H9 (cell line): ENCODE measurements around the gene KRT74. TPM values are rescaled to one million over a fixed set of nuclear protein-coding genes. Genes with fewer than 3 reads are reported as not detected.
A peak's percentile ranks its signal among the peaks of the same experiment; 100 is the strongest.

Experiments used
- DNase-seq: peaks from one replicate; pipeline ENCODE4 v3.0.0-alpha.2; 2017
- H2AFZ ChIP-seq: one replicate; pipeline ENCODE4 v1.6.1; 2013; ENCODE audit warnings: mild to moderate bottlenecking, low read length, control low read depth, moderate library complexity
- H2AK5ac ChIP-seq: 2 replicates; pipeline ENCODE4 v1.6.1; 2013; ENCODE audit warnings: low read length, control low read depth, mixed read lengths; ENCODE audit not compliant: insufficient read length
- H2BK120ac ChIP-seq: one replicate; pipeline ENCODE4 v1.6.1; 2013; ENCODE audit warnings: low read depth, mild to moderate bottlenecking, low read length, control low read depth, inconsistent platforms; ENCODE audit not compliant: poor library complexity, severe bottlenecking
- H2BK12ac ChIP-seq: 2 replicates; pipeline ENCODE4 v1.6.1; 2013; ENCODE audit warnings: low read length, control low read depth, mixed read lengths, low read depth; ENCODE audit not compliant: insufficient read length
- H2BK15ac ChIP-seq: 2 replicates; pipeline ENCODE4 v1.6.1; 2013; ENCODE audit warnings: low read depth, low read length, control low read depth
- H2BK20ac ChIP-seq: one replicate; pipeline ENCODE4 v1.6.1; 2013; ENCODE audit warnings: low read depth, mild to moderate bottlenecking, low read length, control low read depth, inconsistent platforms; ENCODE audit not compliant: poor library complexity, severe bottlenecking
- H2BK5ac ChIP-seq: 2 replicates; pipeline ENCODE4 v1.6.1; 2013; ENCODE audit warnings: low read length, control low read depth, mixed read lengths; ENCODE audit not compliant: insufficient read length
- H3K14ac ChIP-seq: 2 replicates; pipeline ENCODE4 v1.6.1; 2013; ENCODE audit warnings: low read length, control low read depth; ENCODE audit not compliant: insufficient read depth
- H3K18ac ChIP-seq: 2 replicates; pipeline ENCODE4 v1.6.1; 2013; ENCODE audit warnings: low read depth, mild to moderate bottlenecking, mixed read lengths, low read length, control low read depth; ENCODE audit not compliant: insufficient read length
- H3K23ac ChIP-seq: 2 replicates; pipeline ENCODE4 v1.6.1; 2013; ENCODE audit warnings: low read length, control low read depth, mixed read lengths, low read depth; ENCODE audit not compliant: insufficient read length
- H3K23me2 ChIP-seq: 2 replicates; pipeline ENCODE4 v1.6.1; 2013; ENCODE audit warnings: low read depth, mild to moderate bottlenecking, mixed read lengths, low read length, control low read depth; ENCODE audit not compliant: insufficient read length, poor library complexity, severe bottlenecking
- H3K27ac ChIP-seq: 2 replicates; pipeline ENCODE4 v1.5.1; 2013; ENCODE audit warnings: low read length, control low read depth, mixed read lengths, low read depth; ENCODE audit not compliant: insufficient read length
- H3K27me3 ChIP-seq: 2 replicates; pipeline ENCODE4 v1.6.1; 2013; ENCODE audit warnings: low read length, control low read depth, inconsistent platforms; ENCODE audit not compliant: insufficient read depth
- H3K4ac ChIP-seq: 2 replicates; pipeline ENCODE4 v1.6.1; 2013; ENCODE audit warnings: low read depth, mild to moderate bottlenecking, control low read depth, inconsistent platforms, low read length, moderate library complexity
- H3K4me1 ChIP-seq: 2 replicates; pipeline ENCODE4 v1.6.1; 2013; ENCODE audit warnings: low read length, control low read depth, inconsistent platforms; ENCODE audit not compliant: insufficient read depth
- H3K4me2 ChIP-seq: 2 replicates; pipeline ENCODE4 v1.6.1; 2013; ENCODE audit warnings: low read length, control low read depth, mixed read lengths; ENCODE audit not compliant: insufficient read length, insufficient read depth
- H3K56ac ChIP-seq: 2 replicates; pipeline ENCODE4 v1.6.1; 2013; ENCODE audit warnings: low read depth, mild to moderate bottlenecking, mixed read lengths, low read length, control low read depth; ENCODE audit not compliant: insufficient read length
- H3K79me1 ChIP-seq: 2 replicates; pipeline ENCODE4 v1.6.1; 2013; ENCODE audit warnings: low read depth, mild to moderate bottlenecking, moderate library complexity, low read length, control low read depth, inconsistent platforms; ENCODE audit not compliant: insufficient read depth, poor library complexity, severe bottlenecking
- H3K79me2 ChIP-seq: 2 replicates; pipeline ENCODE4 v1.6.1; 2013; ENCODE audit warnings: low read length, control low read depth, inconsistent platforms; ENCODE audit not compliant: insufficient read depth
- H3K9ac ChIP-seq: 2 replicates; pipeline ENCODE4 v1.6.1; 2013; ENCODE audit warnings: low read length, control low read depth, mixed read lengths; ENCODE audit not compliant: insufficient read length; ENCODE audit errors: extremely low read depth
- H3K9me3 ChIP-seq: one replicate; pipeline ENCODE4 v1.6.1; 2013; ENCODE audit warnings: low read depth, low read length, inconsistent platforms; ENCODE audit not compliant: control insufficient read depth
- H3T11ph ChIP-seq: one replicate; pipeline ENCODE4 v1.6.1; 2013; ENCODE audit warnings: mild to moderate bottlenecking, low read length, control low read depth, inconsistent platforms
- H4K20me1 ChIP-seq: one replicate; pipeline ENCODE4 v1.6.1; 2013; ENCODE audit not compliant: control insufficient read depth, insufficient read length, insufficient read depth
- H4K5ac ChIP-seq: 2 replicates; pipeline ENCODE4 v1.6.1; 2013; ENCODE audit warnings: low read depth, mild to moderate bottlenecking, mixed read lengths, low read length, control low read depth; ENCODE audit not compliant: insufficient read length
- H4K8ac ChIP-seq: replicated peaks from 2 replicates; pipeline ENCODE4 v1.6.1; 2013; ENCODE audit warnings: low read length, control low read depth, mixed read lengths, low read depth; ENCODE audit not compliant: insufficient read length
- H4K91ac ChIP-seq: 2 replicates; pipeline ENCODE4 v1.6.1; 2013; ENCODE audit warnings: low read depth, mild to moderate bottlenecking, moderate library complexity, mixed read lengths, low read length, control low read depth; ENCODE audit not compliant: insufficient read length
- H3K27ac Mint-ChIP-seq, 3 experiments: 2 replicates in 2 of 3; 3 replicates in 1 of 3; pipeline ENCODE4 v1.8.0; 2020 to 2021; ENCODE audit warnings: mixed read lengths in 3 of 3, mild to moderate bottlenecking in 1 of 3, moderate library complexity in 1 of 3
- H3K27me3 Mint-ChIP-seq: 2 replicates; pipeline ENCODE4 v1.8.0; 2021; ENCODE audit warnings: low read depth, mild to moderate bottlenecking, moderate library complexity, mixed read lengths
- H3K36me3 Mint-ChIP-seq, 3 experiments: 2 replicates in 2 of 3; 3 replicates in 1 of 3; pipeline ENCODE4 v1.8.0; 2020 to 2021; ENCODE audit warnings: low read depth in 3 of 3, mixed read lengths in 3 of 3; ENCODE audit not compliant: insufficient read depth in 1 of 3
- H3K4me1 Mint-ChIP-seq, 2 experiments: 2 replicates each; pipeline ENCODE4 v1.8.0; 2020; ENCODE audit warnings: mixed read lengths in 2 of 2
- H3K4me3 Mint-ChIP-seq, 2 experiments: 2 replicates in 1 of 2; 3 replicates in 1 of 2; pipeline ENCODE4 v1.8.0; 2020 to 2021; ENCODE audit warnings: mild to moderate bottlenecking in 2 of 2, mixed read lengths in 2 of 2, moderate library complexity in 1 of 2
- H3K9me3 Mint-ChIP-seq, 2 experiments: 2 replicates in 1 of 2; 3 replicates in 1 of 2; pipeline ENCODE4 v1.8.0; 2020; ENCODE audit warnings: mild to moderate bottlenecking in 2 of 2, mixed read lengths in 2 of 2, moderate library complexity in 1 of 2
- WGBS: extraction: QIAGEN DNeasy Blood & Tissue Kit; methylation state at CpG from one replicate; pipeline ENCODE4 v1.1.7; 2013; ENCODE audit warnings: missing lambda C conversion rate, low lambda C conversion rate, mixed read lengths; ENCODE audit not compliant: insufficient read length; ENCODE audit errors: extremely low coverage; 5-methylcytosine and 5-hydroxymethylcytosine counted together
- total RNA-seq: library from RNA; stranded (reverse); gene quantifications from 2 replicates; pipeline ENCODE4 v1.2.1, GENCODE V29; 2021
- TF ChIP-seq, protein P1 (sequence below): fragments of 200-600 bp; sonication (generic); conservative IDR thresholded peaks from 3 replicates; pipeline ENCODE4 v1.8.0; 2021; ENCODE audit warnings: antibody characterized with exemption, mild to moderate bottlenecking

KRT74 gene
- total RNA-seq, 1 experiment from 2014 or later: not detected

DNA sequence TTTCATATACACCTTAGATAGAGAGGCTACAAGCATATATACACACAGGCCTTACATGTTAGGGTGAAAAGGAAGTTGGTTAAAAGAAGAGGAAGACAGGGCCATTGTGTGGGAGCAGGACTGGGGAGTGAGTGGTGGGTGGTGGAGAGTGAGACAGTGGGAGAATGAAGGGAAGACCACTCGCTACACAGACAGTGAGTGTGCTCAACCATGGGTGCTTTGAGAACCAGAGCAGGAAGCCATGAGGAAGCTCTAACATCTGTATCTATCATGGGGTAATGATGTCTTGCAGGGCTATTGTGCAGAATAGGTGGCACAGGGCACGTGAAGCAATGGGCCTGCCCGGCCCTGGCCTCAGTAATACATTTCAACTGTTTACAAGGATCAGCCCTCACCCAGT, 11.4 kb upstream of the KRT74 start:
- Histone ChIP-seq H2AFZ (no peak overlapping the region), H3K23ac (no peak overlapping the region), H3K14ac (no peak overlapping the region), H2BK15ac (no peak overlapping the region), H3K4me2 (no peak overlapping the region), H2AK5ac (no peak overlapping the region), H3K9ac (no peak overlapping the region), H3T11ph (no peak overlapping the region), H3K79me1 (no peaks in the 10 kb centered on the region), H2BK12ac (no peak overlapping the region), H4K8ac (no peak overlapping the region), H4K91ac (no peak overlapping the region), H3K4ac (no peak overlapping the region), H4K5ac (no peak overlapping the region), H2BK5ac (no peak overlapping the region), H3K56ac (no peak overlapping the region), H3K18ac (no peak overlapping the region), H2BK20ac (no peak overlapping the region), H4K20me1 (no peaks in the 10 kb centered on the region), H3K79me2 (no peaks in the 10 kb centered on the region), H3K4me1 (no peaks in the 10 kb centered on the region), H3K27ac (no peak overlapping the region), H3K27me3 (no peaks in the 10 kb centered on the region), H3K23me2 (no peaks in the 10 kb centered on the region), H2BK120ac (no peak overlapping the region), H3K9me3 (no peaks in the 10 kb centered on the region)
- TF ChIP-seq, protein P1, sequence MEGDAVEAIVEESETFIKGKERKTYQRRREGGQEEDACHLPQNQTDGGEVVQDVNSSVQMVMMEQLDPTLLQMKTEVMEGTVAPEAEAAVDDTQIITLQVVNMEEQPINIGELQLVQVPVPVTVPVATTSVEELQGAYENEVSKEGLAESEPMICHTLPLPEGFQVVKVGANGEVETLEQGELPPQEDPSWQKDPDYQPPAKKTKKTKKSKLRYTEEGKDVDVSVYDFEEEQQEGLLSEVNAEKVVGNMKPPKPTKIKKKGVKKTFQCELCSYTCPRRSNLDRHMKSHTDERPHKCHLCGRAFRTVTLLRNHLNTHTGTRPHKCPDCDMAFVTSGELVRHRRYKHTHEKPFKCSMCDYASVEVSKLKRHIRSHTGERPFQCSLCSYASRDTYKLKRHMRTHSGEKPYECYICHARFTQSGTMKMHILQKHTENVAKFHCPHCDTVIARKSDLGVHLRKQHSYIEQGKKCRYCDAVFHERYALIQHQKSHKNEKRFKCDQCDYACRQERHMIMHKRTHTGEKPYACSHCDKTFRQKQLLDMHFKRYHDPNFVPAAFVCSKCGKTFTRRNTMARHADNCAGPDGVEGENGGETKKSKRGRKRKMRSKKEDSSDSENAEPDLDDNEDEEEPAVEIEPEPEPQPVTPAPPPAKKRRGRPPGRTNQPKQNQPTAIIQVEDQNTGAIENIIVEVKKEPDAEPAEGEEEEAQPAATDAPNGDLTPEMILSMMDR: no peak
- DNase-seq: peak; percentile 12
- WGBS: no CpG with 5 or more reads among the region's 3 CpGs
- H3K4me3 Mint-ChIP-seq: no peak overlapping the region
- peaks cover 12% of the 10 kb centered on the region for H3K27me3 Mint-ChIP-seq
- peaks cover 3 to 7% of the 10 kb centered on the region in 2 experiments; a peak in 4 of 5 replicates for H3K9me3 Mint-ChIP-seq
- no peaks in the 10 kb centered on the region; a peak in 1 of 7 replicates for H3K36me3 Mint-ChIP-seq
- no peak overlapping the region for H3K27ac Mint-ChIP-seq
- peaks cover 9 to 10% of the 10 kb centered on the region in 2 experiments for H3K4me1 Mint-ChIP-seq
